Activated CD4-positive, alpha-beta T cell treated with anti-CD3 and anti-CD28 coated beads, Interleukin-2, Interleukin-4, amounts not matched to agents 100 ng/mL and 50 ng/mL, durations not matched to agents 16 hours and 8 hours (primary cell): ENCODE results near the gene DNER.

ENCODE experiments used
- DNase-seq: peaks from one replicate; pipeline ENCODE4 v3.0.0-alpha.2; 2020; ENCODE audit warnings: low spot score

The DNER gene

DNA sequence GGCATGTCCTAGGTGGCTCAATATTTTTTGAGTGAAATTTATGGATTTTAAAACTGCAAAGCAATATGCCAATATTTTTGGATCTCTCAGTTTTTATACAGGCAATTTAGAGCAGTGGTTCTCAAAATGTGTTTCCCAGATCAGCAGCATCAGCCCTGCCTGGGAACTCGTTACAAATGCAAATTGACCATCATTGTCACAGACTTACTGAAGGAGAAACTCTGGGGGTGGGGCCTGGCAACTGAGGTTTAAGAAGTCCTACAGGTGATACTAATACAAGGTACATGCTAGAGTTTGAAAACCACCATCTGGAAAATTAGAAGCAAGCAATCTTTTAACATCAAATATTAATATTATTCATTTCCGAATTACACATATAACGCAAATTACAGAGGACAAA is 227.7 kb downstream of the DNER start:
- no peak for DNase-seq

DNA sequence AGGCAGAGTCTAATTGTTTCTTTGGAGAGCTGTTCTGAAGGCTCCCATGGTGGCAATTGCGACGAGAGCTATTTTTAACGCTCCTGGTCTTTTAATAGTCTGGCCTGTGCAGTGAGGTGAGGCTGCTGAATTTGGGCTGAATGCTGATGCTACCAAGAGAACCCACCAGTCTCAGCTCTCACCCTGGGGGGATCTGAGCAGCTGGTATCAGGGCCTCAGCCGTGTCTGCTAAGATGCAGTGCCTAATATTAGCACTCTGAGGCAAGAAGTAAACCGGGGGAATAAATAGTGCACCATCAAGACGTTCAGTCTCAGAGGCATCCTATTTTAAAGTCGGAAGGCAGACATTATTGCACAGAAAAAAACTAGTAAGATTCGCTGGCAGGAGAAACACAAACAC is 228.5 kb downstream of the DNER start:
- no peak for DNase-seq

DNA sequence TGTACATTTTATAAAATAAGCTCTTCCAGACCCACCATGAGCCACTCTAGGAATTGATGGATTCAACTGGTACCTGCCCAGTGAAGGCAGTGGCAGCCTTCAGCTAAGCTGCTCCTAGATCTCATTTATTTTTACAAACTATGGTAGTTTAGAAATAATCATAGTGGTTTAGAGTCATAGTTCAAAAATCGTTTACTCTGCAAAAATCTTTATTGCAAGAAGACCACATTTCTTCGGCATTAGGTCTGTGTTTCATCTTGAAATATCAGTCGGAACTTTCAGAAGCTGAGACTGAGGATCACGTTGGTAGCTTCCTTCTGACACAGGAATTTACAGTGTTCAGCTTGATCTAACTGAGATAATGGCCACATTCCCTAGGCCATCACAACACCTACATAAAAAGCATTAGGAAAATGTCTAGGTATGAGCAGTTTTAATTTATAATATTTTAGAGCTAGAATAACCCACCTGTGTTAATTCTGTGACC is 237.0 kb downstream of the DNER start:
- no peak for DNase-seq

DNA sequence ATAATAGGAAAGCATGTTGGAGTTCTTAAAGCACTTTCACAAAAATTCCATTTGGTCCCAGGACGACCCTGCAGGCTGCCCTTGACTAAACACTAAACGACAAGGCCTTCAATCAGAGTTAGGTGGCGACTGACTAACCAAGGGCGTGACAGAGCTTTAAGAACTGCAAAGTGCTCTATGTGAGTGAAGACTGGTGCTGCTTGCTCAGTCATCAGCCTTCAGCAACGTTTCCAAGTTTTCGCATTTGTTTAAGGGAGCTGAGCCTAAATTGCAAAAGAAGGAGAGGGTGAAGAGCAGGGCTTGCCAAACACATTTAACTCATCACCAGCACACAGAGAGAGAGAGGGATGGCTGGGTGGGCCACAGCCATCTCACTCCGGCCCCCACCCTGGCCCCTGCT is 238.6 kb downstream of the DNER start:
- no peak for DNase-seq

DNA sequence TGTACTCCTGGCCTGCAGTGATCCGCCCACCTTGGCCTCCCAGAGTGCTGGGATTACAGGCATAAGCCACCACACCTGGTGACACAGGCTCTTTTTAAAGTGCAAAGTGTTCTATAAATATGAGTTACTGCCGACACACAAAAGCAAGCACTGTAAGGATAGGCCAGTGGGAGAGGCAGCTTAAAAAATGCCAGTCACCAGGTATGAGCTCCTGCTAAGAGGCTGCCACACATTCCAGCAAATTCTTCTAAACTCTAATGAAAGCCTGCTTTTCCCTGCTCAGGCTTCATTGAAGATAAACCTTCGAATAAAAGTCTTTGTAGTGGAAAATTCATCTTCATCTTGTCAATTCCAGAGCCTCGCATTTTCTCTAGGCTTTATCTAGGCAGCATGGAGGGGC is 240.2 kb downstream of the DNER start:
- no peak for DNase-seq

DNA sequence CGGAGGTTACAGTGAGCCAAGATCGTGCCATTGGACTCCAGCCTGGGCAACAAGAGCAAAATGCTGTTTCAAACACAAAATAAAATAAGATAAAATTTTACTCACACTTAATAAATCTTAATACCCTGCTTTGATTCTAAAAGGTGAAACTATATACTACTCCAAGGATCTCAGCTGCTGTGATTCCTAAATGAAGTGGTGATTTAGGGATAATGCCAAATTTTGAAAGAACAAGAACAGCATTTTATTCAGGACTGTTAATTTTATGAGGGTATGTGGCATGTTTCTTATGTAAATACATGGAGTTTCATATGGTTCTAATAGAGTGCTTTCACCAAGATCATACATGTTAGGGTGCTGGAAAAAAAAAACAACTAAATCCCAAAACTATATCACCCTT is 243.6 kb downstream of the DNER start:
- DNase-seq: no peak

DNA sequence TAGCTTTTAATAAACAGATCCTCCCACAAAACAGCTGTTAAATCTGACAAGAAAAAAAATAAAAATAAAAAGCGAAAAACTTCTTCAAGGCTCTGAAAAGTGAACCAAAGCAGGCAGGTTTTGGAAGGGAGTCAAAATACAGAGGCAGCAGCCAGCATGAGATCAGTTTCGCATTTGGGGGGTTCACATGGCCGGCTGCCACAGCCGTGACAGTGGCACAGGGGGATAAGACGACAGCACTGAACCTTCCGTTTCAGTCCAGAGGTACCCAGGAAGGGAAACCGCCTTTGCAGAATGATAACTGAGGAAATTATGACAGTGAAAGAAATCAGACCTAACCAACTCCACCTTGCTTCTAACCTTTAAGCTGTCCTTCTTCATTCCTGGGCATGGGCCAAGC is 246.6 kb downstream of the DNER start:
- DNase-seq: no peak

DNA sequence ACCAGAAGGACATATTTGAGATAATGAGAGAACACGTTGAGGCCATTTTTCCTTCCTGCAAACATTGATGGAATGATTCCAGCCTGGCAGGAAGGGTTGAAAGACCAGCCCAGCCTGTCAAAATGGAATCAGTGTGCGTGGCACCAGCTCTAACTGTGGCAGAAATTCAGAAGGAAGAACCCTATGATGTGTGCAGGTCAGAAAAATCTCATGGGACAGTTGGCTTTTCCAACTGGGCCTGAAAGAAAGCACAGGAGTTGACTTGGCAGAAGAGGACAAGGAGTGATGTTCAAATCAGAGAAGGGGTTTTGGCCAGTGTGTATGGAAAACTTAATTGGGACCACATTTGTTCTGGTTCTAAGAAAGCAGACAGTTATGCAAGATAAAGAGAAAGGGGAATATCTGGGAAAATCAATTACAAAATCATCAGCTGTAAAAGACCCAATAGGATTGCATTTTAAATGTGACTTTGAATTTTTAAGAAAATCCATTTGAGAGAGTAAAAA is 250.5 kb downstream of the DNER start:
- DNase-seq: no peak

DNA sequence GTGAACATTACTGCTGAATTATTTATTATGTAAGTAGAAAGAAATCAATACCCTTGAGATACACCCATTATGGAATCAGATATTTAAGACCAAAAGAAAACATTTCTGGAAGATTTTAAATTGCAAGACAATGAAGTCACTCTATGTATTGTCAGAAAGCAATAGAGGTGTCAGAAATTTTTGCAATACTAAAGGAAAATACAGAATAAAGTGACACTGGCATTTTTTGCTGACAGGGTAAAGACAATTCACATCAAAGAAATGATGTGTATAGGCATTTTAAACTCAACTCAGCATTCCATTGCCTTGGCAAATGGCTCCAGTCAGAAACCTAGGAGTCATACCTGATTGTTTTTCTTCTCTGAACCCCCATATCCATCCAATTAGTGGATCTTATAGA is 252.2 kb downstream of the DNER start:
- DNase-seq: no peak

DNA sequence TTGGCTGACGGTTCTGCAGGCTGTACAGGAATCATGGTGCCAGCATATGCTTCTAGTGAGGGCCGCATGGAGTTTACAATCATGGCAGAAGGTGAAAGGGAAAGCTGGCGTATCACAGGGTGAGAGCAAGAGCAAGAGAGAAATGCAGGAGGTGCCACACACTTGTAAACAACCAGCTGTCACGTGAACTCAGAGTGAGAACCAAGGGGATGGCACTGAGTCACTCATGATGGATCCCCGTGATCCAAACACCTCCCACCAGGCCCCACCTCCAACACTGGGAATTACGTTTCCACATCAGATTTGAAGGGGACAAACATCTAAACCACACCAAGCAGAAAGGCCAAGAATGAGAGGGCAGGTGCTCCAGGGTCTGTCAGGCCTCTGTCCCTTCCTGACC is 258.3 kb downstream of the DNER start:
- no peak for DNase-seq

DNA sequence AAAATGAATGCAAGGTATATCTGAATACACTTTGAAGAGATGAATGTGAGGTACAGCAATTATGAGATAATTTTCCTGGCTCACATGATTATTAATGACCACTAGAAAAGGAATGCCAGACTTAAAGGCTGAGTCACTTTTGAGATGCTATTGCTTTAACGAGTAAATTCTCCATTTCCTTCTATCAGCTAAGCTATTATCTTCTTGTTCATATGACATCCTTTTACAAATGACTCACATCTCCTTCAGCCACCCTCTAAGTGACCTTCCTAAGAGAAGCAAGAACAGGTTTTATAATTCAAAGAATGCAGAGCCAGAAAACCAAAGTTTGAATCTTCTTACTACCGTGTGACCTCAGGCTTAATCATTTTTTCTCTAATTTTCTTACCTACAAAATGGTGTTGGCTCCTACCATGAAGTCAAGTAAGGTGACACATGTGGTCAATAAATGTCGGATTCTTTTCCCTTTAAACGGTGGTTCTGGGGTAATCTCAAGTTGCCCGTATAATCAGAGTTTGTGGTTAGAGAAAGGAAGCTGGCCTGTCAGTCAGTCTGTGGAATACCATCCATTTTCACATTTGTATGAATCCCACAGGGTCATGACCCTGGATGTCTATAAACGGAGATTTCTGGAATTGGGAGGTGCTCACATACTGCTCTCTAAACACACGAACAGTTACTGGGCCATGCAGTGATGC is 259.3 kb downstream of the DNER start:
- no peak for DNase-seq

DNA sequence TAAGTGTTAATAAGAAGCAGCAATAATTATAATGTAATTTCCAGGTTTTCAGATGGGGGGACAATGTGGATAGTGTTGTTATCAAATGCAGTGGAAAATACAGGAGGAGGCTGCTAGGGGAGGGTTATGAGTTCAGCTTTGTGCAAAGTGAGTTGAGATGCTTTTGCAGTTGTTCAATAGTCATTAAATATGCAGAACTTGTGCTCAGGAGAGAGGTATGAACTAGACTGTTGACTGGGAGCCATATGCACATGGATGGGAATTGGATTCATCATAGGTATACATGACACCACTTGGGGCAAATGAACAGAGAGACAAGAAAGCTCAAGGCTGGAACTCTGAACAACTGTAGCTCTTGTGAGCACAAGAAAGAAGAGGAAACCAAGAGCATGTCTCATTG is 261.1 kb downstream of the DNER start:
- DNase-seq: no peak

DNA sequence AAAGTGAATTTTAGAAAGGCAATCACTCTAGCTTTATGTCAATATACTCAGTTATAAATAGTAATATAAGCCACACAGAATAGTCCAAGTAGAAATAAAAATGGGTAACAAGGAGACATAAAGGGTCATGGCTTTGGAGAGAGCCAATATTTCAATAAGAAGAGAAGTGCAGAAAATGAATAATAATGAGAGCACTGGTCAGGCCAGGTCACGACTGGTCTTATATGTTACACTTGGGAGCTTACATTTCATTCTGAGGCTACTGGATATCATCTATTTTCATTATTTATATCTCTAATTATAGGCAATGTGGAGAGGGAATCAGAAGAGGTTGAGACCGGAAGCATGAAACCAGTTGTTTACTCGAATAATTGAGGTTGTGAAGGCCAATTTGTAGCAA is 262.5 kb downstream of the DNER start:
- no peak for DNase-seq

DNA sequence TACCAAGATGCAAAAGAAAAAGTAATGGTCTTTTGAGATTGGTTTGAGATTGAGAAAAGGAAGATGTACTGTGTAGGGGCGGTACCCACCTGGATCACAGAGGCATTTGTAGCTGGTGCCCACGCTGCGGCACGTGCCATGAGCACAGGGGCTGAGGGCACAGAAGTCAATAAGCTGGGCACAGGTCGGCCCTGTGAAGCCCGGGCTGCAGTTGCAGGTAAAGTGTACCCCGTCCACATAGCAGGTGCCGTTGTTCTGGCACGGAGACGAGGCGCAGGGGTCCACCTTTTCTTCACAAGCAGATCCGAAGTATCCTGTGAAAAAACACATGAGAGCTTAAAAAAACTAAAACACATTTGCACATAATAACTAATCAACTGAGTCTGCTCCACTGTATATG is 267.1 kb downstream of the DNER start:
- DNase-seq: no peak

DNA sequence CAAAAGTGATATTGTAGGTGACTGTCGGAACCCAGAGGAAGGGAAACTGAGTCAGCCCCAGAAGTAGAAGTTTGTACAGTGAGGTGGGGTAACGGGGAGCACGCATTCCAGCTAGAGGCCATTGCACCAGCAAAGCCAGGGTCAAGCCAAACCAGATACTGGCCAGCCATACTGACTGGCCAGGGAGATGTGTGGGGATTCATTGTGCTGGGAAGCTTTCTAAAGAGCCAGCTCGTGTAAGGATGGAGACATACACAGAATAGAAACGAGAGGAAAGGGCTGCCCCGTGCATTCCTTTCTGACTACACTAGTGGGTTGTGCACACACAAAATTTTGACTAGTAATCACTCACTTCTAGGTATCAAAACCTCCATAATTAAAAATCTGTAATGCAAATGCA is 268.0 kb downstream of the DNER start:
- no peak for DNase-seq

DNA sequence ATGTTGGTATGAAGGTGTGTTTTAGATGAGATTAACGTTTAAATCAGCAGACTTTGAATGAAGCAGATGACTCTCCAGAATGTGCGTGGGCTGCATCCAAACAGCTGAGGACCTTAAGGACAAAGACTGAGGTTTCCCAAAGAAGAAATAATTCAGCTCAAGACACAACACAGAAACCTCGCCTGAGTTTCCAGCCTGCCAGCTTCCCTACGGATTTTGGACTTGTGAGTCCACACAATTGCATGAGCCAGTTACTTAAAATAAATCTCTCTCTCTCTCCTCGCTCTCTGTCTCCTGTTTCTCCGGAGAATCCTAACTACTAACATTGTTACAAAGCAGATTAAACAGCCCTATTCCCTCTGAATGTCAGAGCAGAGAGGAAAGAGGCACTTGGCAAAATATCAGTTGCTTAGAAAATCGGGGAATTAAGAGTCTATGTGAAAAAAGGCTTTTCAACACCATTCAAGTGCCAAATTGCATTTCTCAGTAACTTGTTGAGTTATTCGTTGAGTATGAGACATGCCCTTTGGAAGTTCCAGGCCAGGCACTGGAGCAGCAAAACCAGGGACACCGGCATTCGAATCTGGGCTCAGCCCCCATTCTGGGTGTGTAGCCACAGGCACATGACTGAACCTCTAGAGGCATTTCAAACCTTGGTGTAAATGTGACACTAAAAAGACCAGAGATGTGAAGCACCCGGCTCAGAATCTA is 268.7 kb downstream of the DNER start:
- no peak for DNase-seq

DNA sequence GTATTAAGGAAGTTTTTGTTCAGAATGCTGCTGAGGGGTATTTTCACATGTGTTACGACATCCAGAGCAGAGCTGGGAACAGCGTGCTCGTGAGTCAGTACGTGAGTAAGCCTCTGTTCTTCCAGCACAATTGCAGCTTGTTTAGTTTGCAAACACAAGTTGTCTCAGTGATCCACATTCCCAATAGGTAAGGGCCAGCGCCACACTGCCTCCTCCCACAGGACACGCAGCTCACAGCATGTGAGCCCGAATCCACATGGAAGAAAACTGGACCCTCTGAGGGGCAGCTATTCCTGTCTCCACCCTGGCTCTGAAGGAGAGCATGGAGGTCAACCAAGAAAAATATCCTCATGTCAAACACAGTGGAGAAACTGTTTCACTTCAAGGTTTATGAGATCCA is 269.3 kb downstream of the DNER start:
- no peak for DNase-seq

DNA sequence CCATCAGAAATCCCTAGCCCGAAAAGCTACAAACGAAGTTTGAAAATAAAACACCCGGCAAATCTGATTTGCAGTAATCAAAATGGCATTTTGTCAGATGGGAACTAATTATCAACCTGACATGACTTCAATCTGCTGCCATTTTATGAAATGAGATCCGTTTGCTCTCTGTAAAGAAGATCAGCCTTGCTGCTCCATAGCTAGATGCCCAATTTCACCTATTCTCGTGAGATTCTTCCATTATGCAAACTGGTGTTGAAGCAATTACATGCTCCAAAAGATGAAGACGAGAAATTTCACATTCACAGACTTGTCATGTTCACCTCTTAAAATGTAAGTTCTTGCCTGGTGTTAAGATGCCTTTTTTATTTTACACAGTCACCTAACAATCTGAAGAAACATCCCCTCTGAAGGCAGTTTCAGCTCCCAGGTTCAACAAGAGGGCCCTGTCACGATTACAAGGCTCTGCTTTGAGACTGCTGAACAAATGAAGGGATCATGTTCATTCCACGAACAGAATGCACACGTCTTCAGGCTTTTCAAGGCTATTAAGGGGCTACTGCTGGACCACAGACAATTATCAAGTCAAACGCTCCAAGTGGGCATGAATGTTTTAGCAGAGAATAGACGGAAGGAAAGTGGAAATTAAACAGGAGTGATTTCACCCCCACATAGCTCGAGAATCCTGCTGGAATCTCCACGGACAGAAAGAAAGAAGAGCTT is 270.6 kb downstream of the DNER start:
- no peak for DNase-seq

DNA sequence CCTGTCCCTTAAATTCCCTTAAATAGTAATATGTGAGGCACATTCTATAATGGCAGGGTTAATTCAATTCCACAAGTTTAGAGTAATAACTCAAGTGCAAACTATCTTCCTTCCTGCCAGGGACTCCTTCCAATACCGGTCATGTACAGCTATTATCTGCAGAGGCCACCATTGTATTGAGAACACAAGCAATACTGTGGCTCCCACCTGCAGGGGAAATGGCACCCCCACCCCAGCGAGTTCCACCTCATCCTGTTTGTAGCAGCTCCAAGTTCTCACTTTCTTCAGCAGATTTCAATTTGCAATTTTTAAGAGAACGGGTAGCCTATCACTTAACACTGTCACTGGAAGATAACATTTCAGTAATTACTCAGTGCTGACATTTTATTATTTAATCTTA is 271.2 kb downstream of the DNER start:
- DNase-seq: no peak

DNA sequence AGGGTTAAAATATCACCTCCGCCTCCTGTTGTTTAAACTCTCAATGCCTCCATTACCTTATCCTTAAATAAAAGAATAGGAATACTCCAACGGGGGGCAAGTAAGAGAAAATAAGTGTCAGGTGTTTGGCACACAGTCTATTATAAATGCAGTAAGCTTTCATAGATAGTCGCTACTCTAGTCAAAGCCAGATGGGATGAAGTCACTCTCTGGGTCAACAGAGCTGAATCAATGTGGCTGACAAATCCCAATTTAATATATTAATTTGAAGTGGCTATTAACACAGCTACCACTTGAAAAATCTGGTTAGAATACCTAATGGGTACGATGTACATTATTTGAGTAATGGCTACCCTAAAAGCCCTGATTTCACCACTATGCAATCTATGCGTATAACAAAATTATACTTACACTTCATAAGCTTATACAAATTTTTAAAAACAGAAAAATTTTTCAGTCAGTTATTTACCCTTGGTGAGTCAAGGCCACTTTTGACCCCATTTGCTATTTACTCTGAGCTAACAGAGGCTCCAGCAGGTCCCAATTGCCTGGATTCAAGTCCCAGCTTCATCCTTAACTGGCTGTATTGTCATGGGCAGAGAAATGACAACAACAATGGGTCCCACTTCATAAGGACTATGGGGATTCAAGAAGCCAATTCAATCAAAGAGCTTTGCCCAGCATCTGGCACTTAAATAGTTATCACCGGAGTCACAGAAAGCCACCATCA is 275.8 kb downstream of the DNER start:
- DNase-seq: no peak

DNA sequence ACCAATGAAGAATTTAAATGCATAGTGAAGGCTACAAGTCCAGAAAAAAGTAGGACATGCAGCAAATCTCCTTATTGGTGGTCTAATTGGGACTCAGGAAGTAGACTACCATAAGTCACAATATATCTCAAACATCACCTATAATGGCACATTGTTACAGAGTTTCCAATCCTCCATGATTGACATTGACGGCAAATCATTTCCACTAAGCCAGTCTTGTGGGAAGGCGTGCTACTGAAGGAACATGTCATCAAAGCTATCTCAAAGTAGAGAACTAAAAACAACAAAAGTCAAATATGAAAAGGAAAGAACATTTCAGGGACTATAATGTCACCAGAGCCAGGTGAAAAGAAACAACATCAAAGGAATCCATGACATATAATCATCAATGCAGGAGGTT is 276.9 kb downstream of the DNER start:
- no peak for DNase-seq

DNA sequence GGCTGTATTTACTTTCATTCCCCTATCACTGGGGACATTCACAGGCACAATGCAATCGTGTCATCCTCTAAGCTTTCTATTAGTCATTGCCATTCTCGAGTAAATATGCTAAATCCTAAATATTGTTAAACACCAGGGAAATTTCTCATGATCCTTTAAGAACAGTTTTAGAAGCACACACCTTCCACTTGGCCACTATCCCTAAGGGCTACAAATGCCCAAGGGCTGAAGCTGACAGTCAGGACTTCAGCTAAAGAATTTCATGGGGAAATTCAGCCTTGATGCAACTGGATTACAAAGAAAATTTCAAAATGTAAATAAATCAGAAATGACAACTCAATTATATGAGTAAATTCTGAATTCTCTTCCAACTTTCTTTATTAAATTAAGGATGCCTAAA is 280.2 kb downstream of the DNER start:
- DNase-seq: no peak
